ENCODE results near the gene PTCRA. TPM values are rescaled to one million over a fixed set of nuclear protein-coding genes. Genes with fewer than 3 reads are reported as not detected.

Gene PTCRA
- total RNA-seq, 1 experiment from 2014 or later: not detected

DNA sequence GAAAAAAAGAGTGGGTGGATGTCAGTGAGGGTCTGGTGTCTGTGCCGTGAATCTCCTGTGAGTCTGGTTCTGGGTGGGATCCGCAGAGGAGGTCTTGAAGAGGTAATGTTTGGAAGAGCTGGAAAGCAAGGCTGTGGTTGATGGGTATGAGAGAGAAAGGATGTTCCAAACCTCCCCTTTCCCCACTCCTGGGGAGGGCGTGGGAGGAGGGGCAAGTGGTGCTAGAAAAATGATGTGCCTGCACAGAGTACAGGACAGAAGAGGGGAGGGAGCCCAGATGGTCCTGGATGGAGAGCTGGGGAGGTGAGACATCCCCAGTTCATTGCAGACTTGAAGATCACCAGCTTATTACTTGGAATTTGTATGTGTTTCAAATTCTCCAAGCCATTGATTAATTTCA is 16.6 kb downstream of the PTCRA start:
- intact Hi-C loops (cut with micrococcal nuclease): no loop called here
- H3K9me2 ChIP-seq (replicated peaks; ENCODE audit: low read length): no peaks in the 10 kb centered on the region
- ATAC-seq (no peak), DNase-seq (no peak)
- H3K79me2 ChIP-seq (ENCODE audit: low read length): peaks cover 44% of the 10 kb centered on the region
- H3F3A ChIP-seq (ENCODE audit: low read length, unreplicated experiment): no peaks in the 10 kb centered on the region
- H3K27ac ChIP-seq (ENCODE audit: low read length): no peak overlapping the region
- H4K20me1 ChIP-seq (ENCODE audit: low read length): no peaks in the 10 kb centered on the region
- no peak overlapping the region for H3K4me2 ChIP-seq (ENCODE audit: low read length)
- H3K4me1 ChIP-seq (ENCODE audit: insufficient read depth, low read length): peaks cover 12% of the 10 kb centered on the region; the same call in 1 of the 2 replicates
- TF ChIP-seq EZH2phosphoT487 (IDR thresholded peaks at IDR 0.05; ENCODE audit: borderline replicate concordance, low read length): no peak
- no peak for TF ChIP-seq EZH2 (IDR thresholded peaks at IDR 0.05; ENCODE audit: low read length, unreplicated experiment)
- no peak overlapping the region for H2AFZ ChIP-seq (ENCODE audit: low read length)
- ChIA-PET POLR2A (ENCODE audit: unreplicated experiment) (no interaction called here), CTCF (no interaction called here)
- no TSS peak for BruUV-seq (replicated peaks)
- H3K9ac ChIP-seq (ENCODE audit: low read length): no peak overlapping the region
- no peaks in the 10 kb centered on the region for H3K27me3 ChIP-seq (ENCODE audit: low read length)
- H3K4me3 ChIP-seq (ENCODE audit: low read length): no peak overlapping the region
- H3K9me3 ChIP-seq (ENCODE audit: low read length): no peaks in the 10 kb centered on the region
- peaks cover 21% of the 10 kb centered on the region; the same call in 1 of the 2 replicates for H3K36me3 ChIP-seq (ENCODE audit: low read depth, low read length)

GRCh38 chr6:42933205-42933604 is 17.4 kb downstream of the PTCRA start:
- CTCF ChIA-PET: no interaction called here
- no TSS peak for BruUV-seq (replicated peaks)
- Histone ChIP-seq H3K9me2 (replicated peaks; ENCODE audit: low read length) (no peaks in the 10 kb centered on the region), H3K9ac (ENCODE audit: low read length) (no peak overlapping the region), H3K36me3 (ENCODE audit: low read depth, low read length) (peaks cover 21% of the 10 kb centered on the region; the same call in 1 of the 2 replicates), H3K9me3 (ENCODE audit: low read length) (no peaks in the 10 kb centered on the region), H3K79me2 (ENCODE audit: low read length) (peaks cover 44% of the 10 kb centered on the region), H3K27ac (ENCODE audit: low read length) (no peak overlapping the region), H3F3A (ENCODE audit: low read length, unreplicated experiment) (no peaks in the 10 kb centered on the region), H3K4me1 (ENCODE audit: insufficient read depth, low read length) (peaks cover 12% of the 10 kb centered on the region; the same call in 1 of the 2 replicates), H3K4me3 (ENCODE audit: low read length) (no peak overlapping the region), H3K27me3 (ENCODE audit: low read length) (no peaks in the 10 kb centered on the region), H2AFZ (ENCODE audit: low read length) (no peak overlapping the region), H4K20me1 (ENCODE audit: low read length) (no peaks in the 10 kb centered on the region), H3K4me2 (ENCODE audit: low read length) (no peak overlapping the region)
- intact Hi-C loops (cut with micrococcal nuclease): no loop called here
- DNase-seq (no peak), ATAC-seq (no peak)
- TF ChIP-seq EZH2 (IDR thresholded peaks at IDR 0.05; ENCODE audit: low read length, unreplicated experiment): no peak
- POLR2A ChIA-PET (ENCODE audit: unreplicated experiment): no interaction called here

DNA sequence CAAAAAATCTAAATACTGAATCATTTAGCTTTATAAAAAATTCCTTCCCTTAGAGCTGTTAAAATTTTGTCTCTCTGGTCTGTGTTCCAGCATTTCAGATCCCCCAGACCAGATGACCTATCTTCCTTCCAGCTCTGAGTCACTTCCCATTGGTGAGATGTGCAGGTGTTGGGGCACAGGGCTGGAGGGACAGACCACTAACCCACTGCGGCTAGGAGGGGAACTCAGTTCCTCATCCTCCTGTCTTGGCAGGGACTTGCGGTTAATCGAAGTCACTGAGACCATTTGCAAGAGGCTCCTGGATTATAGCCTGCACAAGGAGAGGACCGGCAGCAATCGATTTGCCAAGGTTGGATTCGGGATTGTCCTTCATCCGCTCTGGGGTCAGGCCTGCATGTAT is 19.5 kb downstream of the PTCRA start:
- Histone ChIP-seq H3K4me2 (ENCODE audit: low read length) (no peak overlapping the region), H3K79me2 (ENCODE audit: low read length) (peaks cover 37% of the 10 kb centered on the region)

More for the DNA sequence above, 19.5 kb downstream of the PTCRA start:
- CTCF ChIA-PET: no interaction called here
- DNase-seq (no peak), ATAC-seq (no peak)
- POLR2A ChIA-PET (ENCODE audit: unreplicated experiment): no interaction called here
- Histone ChIP-seq H3K9ac (ENCODE audit: low read length) (no peak overlapping the region), H3F3A (ENCODE audit: low read length, unreplicated experiment) (no peaks in the 10 kb centered on the region), H3K4me1 (ENCODE audit: insufficient read depth, low read length) (peaks cover 6% of the 10 kb centered on the region; the same call in 1 of the 2 replicates), H3K9me2 (replicated peaks; ENCODE audit: low read length) (no peaks in the 10 kb centered on the region), H3K27ac (ENCODE audit: low read length) (no peak overlapping the region), H2AFZ (ENCODE audit: low read length) (no peak overlapping the region), H3K9me3 (ENCODE audit: low read length) (no peaks in the 10 kb centered on the region), H3K36me3 (ENCODE audit: low read depth, low read length) (peaks cover 21% of the 10 kb centered on the region; the same call in 1 of the 2 replicates), H4K20me1 (ENCODE audit: low read length) (no peaks in the 10 kb centered on the region), H3K4me3 (ENCODE audit: low read length) (no peak overlapping the region), H3K27me3 (ENCODE audit: low read length) (no peaks in the 10 kb centered on the region)
- BruUV-seq (replicated peaks): no TSS peak
- TF ChIP-seq, protein P1, sequence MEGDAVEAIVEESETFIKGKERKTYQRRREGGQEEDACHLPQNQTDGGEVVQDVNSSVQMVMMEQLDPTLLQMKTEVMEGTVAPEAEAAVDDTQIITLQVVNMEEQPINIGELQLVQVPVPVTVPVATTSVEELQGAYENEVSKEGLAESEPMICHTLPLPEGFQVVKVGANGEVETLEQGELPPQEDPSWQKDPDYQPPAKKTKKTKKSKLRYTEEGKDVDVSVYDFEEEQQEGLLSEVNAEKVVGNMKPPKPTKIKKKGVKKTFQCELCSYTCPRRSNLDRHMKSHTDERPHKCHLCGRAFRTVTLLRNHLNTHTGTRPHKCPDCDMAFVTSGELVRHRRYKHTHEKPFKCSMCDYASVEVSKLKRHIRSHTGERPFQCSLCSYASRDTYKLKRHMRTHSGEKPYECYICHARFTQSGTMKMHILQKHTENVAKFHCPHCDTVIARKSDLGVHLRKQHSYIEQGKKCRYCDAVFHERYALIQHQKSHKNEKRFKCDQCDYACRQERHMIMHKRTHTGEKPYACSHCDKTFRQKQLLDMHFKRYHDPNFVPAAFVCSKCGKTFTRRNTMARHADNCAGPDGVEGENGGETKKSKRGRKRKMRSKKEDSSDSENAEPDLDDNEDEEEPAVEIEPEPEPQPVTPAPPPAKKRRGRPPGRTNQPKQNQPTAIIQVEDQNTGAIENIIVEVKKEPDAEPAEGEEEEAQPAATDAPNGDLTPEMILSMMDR (conservative IDR thresholded peaks at IDR 0.05; ENCODE audit: low read depth, low read length): no peak
- no peak for TF ChIP-seq EZH2phosphoT487 (IDR thresholded peaks at IDR 0.05; ENCODE audit: borderline replicate concordance, low read length)
- no peak for TF ChIP-seq EZH2 (IDR thresholded peaks at IDR 0.05; ENCODE audit: low read length, unreplicated experiment)
- intact Hi-C loops (cut with micrococcal nuclease): no loop called here

Measured in PC-3 (cell line).